Frontal cortex (tissue), 4 donors: ENCODE results near the gene RORC. TPM values are rescaled to one million over a fixed set of nuclear protein-coding genes. Genes with fewer than 3 reads are reported as not detected.
A peak's percentile ranks its signal among the peaks of the same experiment; 100 is the strongest.
"Not testable (repeated sequence)": the region's sequence is repeated elsewhere in the genome, so short reads cannot be mapped to it uniquely, and the experiment has no call there.

Experiments used
- DNase-seq, 2 donors: peaks; one replicate each; pipeline ENCODE4 v3.0.0; 2012; ENCODE audit warnings: low spot score in 2 of 2
- FAIRE-seq: peaks from 2 replicates; lab custom pipeline; 2012; peaks lifted over from hg19 to GRCh38; lab: Jason Lieb, UNC
- total RNA-seq: library from RNA; depleted of rRNA; stranded (reverse); fragments of >200 nt; gene quantifications from one replicate; pipeline ENCODE4 v1.2.3, GENCODE V29; 2014
- donor health status: control.
- donor health status: control.
- donor health status: control.

RORC gene
- total RNA-seq, 1 donor from 2014 or later = under 0.01 TPM

DNA sequence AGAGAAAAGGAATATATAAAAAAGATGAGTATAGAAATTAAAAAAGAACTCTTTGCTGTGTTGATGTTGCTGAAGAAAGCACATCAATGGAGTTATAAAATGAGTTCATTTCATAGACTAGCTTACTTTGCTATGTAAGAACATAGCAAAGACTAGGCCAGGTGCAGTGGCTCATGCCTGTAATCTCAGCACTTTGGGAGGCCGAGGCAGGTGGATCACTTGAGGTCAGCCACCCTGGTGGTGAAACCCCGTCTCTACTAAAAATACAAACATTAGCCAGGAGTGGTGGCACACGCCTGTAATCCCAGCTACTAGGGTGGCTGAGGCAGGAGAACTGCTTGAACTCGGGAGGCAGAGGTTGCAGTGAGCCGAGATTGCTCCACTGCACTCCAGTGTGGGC, 49.6 kb downstream of the RORC start:
- not testable (repeated sequence) for DNase-seq, FAIRE-seq

DNA sequence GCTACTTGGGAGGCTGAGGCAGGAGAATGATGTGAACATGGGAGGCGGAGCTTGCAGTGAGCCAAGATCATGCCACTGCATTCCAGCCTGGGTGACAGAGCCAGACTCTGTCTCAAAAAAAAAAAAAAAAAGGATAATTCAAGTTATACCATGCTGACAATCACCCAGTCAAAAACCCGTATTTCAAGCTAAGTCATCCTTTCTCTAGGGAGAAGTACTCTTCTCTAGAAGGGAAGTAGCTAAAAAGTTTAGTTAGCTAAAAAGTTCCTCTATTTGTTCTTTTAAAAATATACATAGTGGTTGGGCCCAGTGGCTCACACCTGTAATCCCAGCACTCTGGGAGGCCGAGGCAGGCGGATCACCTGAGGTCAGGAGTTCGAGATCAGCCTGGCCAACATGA, 50.9 kb downstream of the RORC start:
- DNase-seq, FAIRE-seq: not testable (repeated sequence)

DNA sequence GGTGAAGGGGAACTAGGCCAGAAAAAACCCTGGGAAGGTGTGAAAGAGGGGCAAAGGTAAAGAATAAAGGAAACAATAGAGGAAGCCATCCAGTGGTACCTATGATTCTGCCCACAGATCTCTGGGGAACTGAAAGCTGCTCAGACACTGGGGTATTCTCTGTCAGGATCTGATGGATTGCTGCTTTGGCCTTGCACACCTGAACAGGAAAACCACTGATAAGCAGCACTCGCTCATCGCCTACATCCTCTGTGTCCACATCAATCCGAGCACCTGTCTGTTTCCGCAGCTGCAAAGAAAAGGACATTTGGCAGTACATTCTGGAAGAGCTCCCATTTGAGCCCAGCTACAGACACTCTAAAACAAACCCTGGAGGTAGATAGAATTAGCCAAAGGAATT, 51.8 kb downstream of the RORC start:
- no peak for DNase-seq
- no peak for FAIRE-seq

- FAIRE-seq (peak; percentile 34), DNase-seq (no peak)
These were observed 54.3 kb downstream of the RORC start for GRCh38 chr1:151777317-151777716.

- no peak for FAIRE-seq
- no peak for DNase-seq
These were observed 54.9 kb downstream of the RORC start for GRCh38 chr1:151776665-151777062.

- no peak for FAIRE-seq
These were observed 55.5 kb downstream of the RORC start for GRCh38 chr1:151775894-151776664.

DNA sequence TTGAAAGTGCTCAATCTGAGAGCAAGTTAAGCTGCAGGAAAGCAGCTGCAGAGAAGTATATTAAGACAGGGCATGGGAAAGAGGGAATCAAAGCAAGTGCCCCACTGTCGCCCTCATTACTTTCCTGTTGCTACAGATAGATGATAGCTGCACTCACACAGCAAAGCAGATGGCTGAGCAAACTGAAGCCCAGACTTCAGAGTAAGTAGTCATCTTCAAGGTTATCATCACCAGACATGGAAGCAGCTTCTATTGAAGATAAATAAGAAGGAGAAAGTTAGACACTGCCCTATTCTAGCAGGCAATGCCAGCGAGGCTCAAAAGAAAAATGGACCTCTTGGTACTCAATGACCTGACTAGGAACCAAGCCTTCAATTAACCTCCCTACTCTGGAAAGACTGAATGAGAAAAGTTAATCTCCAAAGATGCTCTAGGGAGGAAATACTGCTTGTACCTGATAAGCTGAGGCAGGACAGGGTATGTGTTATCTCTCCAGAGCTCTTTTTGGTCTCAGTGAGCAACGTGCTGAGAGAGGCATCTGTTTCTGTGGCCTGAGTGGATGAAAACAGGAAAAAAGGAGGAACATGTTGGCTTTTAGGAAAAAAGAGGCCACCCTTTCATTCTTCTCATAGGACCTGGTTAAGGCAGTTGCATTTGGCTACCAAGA, 57.2 kb downstream of the RORC start:
- no peak for FAIRE-seq
- no peak for DNase-seq

More at GRCh38 chr1:151775894-151776664, 55.5 kb downstream of the RORC start:
- DNase-seq = no peak

- no peak for DNase-seq
- FAIRE-seq = no peak
These were observed 57.9 kb downstream of the RORC start for GRCh38 chr1:151773702-151774101.

DNA sequence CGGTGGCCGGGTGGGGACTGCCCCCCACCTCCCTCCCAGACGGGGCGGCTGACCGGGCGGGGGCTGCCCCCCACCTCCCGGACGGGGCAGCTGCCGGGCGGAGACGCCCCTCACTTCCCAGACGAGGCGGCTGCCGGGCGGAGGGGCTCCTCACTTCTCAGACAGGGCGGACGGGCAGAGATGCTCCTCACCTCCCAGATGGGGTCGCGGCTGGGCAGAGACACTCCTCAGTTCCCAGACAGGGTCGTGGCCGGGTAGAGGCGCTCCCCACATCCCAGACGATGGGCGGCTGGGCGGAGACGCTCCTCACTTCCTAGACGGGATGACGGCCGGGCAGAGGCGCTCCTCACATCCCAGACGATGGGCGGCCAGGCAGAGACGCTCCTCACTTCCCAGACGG, 62.3 kb downstream of the RORC start:
- not testable (repeated sequence) for DNase-seq, FAIRE-seq

- not testable (repeated sequence) for FAIRE-seq, DNase-seq
These were observed 63.1 kb downstream of the RORC start for GRCh38 chr1:151768351-151769066.

DNA sequence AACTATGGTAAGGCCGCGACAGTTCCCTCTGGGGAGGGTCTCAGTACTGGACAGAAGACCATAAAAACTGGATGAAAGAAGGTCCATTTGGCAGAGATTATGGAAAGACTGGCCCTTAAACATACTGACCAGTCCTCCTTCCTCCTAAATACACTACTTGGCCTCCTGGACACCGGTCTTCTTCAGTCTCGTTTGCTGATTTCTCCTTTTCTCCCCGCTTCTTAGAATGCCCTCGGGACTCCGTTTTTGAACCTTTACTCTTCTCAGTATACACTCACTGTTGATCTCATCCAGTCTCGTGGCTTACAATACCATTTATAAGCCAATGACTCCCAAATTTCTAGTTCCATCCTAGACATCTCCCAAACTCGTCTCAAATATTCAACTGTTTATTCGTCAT, 67.6 kb downstream of the RORC start:
- DNase-seq (no peak), FAIRE-seq (no peak)

DNA sequence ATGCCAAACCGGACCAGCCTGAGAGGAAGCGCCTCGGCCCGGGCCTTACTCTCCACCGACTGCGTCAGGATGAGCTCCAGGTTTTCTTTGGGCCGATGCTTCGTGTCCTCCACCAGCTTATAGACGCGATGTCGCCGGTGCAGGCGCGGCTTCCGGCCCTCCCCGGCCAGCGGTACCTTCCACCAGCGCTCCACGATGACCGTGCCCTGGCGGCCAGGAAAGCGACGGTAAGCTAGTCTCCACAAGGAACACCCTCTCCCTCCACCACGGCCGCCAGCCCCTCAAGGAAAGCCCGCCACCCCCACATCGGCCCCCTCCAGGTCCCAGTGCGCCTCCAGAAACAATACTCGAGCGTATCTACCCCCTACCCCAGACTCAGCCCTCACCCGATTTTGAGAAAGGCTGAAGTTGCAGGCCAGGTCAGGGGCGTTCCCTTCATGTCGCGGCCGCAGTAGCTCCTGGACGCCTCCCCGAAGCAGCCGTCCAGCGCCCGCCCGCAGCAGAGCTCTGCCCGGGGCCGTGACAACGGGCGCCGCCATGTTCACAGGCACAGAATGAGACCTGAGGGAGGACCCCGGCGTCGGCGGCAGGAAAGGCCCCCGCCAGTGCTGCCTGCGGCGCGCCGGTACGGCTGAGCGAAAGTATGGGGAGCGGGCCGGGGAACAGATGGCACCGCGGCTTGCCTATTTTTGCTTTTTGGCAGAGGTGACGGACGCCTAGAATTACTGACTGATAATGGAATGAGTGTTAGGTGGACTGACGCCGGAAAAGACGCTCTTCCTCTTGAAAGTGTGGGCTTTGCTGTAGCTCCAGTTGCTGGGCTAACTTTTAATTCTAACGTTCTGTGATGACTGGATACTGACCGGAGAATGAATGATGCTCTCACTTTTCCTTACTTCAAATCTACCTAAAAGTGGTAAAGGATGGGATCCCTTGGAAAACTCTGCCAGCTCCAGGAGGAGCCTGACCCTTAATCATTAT, 68.4 kb downstream of the RORC start, which contains the start of gene MRPL9:
Gene MRPL9 (minus strand): TSS at position 556 of the 981 bp plus-strand sequence. CDS start 17 bp downstream, at position 539.
- FAIRE-seq (no peak), DNase-seq (peak; percentile 79 to 84)

DNA sequence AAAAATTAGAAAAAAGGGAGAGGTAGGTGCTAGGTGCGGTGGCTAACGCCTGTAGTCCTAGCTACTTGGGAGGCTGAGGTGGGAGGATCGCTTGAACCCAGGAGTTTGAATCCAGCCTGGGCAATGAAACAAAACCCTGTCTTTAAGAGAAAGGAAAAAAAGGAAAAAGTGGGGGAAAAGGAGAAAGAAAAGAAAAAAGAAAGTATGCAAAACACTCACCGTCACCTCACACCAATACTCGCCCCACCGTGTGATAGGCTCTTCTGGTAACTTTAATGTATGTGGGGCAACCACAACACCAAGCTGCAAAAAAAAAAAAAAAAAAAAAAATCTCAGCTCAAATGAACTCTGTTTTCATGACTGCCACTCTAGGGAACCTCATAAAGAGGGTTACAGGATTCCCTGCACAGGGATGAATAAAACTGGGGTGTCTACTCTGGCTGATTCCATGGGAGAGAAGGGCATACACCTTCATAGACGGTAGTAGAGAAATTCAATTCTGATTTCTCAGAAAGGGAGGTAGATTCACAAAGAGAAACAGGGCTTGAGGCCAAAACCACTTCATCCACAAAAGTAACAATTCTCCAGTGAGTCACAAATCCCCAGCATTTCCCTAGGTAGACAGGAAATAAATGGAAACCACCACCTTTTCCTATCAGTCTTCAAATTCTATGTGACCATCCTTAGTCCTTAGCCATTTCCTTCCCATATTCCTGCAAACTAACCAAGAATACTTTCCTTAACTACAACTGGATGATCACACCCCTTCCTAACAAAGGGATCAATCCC, 70.8 kb downstream of the RORC start:
- FAIRE-seq (no peak), DNase-seq (no peak)

DNA sequence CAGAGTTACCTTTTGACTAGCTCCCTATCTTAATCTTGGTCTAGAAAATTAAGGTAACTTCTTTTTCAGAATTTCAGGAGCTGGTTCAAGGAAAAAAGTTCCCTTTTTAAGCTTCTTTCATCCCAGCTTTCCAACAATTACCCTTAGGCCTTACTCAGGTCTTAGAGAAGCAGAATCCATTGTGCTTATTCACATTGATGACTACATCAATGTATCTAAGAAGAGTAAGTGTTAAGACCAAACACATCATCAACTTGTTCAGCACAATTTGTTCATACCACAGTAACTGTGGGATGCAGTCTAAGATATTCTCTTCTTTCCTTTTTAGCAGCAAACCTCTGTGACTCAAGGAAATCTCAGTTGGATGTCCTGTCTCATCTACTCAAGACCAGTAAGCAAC, 72.4 kb downstream of the RORC start:
- no peak for DNase-seq
- no peak for FAIRE-seq

DNA sequence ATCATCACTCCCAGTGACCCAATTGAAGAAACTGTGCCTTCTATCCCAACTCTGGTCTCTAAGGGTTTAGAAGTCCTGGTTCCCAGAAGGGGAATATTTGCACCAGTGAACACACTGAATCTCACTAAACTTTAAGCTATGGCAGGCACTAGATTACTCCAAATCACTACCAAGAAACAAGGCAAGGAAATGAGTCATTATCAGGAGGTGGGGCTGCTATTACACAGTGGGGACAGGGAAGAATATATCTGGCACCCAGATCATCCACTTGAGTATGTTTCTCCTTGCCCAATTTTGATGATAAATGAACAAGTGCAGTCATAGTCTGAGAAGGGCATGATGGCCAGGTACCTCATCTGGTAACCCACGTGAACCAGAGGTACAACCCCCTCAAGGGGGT, 75.3 kb downstream of the RORC start:
- DNase-seq (no peak), FAIRE-seq (no peak)
